Stimulated activated CD8-positive, alpha-beta memory T cell treated with anti-CD3 and anti-CD28 coated beads, Interleukin-4, amount 100 ng/mL, for 4 hours (primary cell): Measurements from ENCODE around the gene NEURL1B.

Experiments
- DNase-seq, 2 donors: peaks; one replicate each; pipeline ENCODE4 v3.0.0-alpha.2; 2020; ENCODE audit warnings: low read depth in 2 of 2, low spot score in 1 of 2

NEURL1B gene

DNA sequence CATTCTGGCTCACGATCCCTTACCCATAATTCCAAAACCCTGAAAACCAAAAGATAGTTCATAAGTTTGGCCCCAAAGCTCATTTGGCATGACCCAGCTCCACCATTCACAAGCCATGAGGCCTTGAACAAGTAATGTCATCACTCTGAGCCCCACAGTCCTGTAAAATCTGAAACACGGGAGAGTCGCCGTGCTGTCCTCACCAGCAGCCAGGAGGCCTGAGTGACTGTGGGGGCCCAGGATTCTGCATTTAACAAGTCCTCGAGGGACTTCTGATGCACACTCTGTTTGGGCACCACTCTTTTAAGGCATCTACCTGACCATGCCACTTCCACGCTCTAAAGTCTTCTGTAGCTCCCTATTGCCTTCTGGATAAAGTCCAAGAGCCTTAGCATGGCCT lies 89.2 kb downstream of the NEURL1B start:
- DNase-seq: no peak

DNA sequence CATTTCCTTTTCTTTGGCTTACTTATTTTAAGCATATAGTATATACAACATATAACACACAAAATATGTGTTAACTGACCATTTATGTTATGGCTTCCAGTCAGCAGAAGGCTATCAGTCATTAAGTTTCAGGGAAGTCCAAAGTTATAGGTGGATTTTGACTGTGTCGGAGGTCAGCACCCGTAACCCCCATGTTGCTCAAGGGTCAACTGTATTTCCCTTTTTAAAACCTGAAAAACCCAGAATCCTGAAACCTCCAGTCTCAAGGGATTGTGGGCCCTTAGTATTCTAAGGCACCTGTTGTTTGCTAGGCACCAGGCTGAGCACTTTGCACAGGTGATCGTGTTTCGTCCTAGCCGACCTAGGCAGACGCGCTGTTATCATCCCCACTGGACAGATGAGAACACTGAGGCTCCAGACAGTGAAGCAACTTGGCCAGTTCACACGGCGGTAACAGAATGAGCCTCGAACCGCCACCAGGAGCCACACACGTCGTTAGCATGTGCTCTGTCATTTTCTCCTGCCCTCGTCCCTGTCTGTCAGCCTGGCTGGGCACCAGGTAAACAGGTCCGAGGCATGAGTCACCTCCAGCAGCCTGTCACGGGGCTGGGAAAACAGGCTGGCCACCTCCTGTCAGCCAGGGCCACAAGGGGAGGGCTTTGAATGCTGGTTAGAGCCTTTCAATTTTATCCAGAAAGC lies 90.1 kb downstream of the NEURL1B start:
- DNase-seq: no peak

DNA sequence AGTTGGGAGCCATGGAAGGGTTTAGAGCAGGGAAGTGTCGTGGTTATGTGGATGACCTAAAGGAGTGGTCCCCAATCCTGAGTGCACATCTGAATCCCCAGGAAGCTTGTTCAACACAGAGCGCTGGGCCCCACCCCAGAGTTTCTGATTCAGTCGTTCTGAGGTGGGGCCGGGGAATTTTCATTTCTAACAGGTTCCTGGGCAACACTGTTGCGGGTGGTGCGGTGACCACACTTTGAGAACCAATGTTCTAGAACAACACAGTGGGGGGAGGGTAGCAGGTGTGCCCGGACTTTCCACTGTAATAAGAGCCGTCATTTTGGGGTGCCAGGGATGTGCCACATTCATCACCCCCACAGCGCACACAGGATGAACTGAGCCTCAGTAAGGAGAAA lies 90.6 kb downstream of the NEURL1B start:
- DNase-seq: no peak

DNA sequence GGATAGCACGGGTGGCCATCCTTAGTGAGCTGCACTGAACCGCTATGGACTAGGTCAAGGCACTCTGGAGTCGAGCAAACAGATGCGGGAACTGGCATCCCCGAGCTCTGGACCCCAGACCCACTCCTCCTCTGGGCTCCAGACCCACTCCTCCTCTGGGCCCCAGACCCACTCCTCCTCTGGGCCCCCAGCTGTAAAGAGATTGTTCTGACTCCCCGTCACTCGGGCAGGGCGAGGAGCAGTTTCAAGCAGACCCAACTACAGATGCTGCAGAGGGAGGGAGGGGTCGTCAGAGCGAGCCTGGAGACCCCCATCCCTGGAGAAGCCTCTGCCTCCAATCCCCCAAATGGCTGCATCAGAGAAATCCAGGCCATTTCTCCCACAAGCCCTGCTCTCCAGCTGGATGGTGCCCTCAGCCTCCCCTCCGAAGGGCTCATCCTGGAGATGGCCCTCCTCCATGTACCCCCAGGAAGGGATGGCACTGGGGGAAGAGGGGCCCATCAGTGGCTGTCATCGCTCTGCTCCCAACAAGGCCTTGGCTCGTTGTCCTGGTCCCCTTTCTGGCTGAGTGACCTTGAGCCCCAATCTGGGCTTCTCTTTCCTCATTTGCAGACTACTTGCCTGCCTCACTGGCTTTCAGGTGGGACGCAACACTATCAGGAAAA lies 91.3 kb downstream of the NEURL1B start:
- no peak for DNase-seq

DNA sequence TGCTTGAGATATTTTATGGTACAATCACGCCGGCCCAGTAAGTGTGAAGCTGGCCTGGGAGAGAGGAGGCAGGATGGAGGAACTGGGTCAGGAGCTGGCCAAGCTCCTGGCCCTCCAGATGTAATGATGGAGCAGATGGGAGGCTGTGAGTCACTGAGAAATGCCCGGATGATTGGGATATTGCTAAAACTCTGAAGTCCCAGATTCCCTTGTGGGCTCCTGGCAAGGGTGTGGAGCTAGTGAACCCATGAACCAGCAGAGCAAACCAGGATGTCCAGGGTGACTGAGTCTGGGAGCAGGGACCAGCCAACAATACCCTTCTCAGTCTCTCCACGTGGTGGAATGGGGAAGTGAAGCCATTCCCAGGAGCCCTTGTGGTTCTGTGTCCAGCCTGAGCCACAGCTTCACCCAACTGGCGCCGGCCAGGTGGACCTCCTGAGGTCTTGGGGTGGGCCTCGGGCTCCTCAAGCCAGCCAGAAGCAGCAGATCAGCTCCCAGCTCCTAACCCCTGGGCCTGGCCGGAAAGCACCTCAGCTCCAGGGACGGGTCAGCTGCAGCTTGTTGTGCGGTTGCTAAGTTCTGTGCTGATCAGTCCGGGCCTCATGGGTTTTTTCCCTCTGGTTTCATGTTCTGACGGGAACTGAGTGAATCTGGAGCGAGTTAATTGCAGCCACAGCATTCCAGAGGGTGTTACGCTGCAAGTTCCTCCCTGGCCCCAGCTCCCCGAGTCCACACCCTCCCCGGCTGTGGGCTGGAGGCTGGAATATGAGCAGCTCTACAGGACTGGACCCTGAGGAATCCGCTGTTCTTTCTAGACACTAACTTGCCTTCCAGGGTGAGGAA lies 92.3 kb downstream of the NEURL1B start:
- no peak for DNase-seq

DNA sequence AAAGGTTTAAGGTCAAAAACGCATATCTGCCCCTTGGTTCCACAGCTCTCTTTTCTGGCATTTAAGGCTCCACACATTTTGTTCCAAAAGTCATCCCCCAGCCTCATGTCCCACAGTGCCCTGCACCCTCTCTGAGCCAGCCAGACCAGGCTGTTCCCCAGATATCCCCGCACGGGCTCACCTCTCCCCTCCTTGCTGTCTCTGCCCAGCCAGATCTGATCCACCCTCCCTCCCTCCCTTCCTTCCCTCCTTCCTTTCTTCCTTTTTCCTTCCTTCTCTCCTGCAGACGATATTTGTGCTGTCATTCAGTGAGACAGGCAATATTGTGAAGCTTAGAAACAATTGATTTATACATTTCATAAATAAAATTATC lies 92.9 kb downstream of the NEURL1B start:
- no peak for DNase-seq

DNA sequence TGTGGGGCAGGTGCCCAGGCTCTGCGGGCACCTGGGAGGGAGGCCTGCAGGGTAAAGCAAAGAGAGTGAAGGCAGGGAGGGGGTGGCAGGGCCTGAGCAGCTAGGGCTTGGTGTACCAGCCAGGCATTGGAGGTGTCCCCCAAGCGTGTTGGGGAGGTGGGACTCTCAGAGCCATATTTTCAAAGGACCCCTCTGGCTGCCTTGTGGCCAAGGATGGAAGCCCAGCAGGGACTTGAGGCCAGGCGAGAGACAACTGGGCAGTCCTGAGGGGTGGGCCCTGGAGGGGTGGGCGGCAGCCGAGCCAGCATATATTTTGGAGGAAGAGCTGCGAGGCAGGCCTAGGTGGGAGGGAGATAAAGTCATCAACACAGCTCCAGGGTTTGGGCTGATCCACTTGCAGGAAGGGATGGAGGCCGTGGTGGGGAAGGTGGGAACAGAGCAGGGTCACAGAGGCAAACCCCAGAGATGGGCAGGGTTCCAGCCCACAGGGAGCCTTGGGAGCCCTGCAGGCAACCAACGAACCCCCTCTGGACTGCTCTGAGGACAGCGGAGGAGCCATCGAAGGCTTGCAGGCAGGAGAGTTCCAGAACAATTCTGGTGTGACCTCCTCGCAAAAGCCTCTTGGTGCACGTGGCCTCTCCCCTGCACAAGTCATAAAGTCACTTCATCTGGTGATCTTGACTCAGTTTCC lies 94.2 kb downstream of the NEURL1B start:
- no peak for DNase-seq

DNA sequence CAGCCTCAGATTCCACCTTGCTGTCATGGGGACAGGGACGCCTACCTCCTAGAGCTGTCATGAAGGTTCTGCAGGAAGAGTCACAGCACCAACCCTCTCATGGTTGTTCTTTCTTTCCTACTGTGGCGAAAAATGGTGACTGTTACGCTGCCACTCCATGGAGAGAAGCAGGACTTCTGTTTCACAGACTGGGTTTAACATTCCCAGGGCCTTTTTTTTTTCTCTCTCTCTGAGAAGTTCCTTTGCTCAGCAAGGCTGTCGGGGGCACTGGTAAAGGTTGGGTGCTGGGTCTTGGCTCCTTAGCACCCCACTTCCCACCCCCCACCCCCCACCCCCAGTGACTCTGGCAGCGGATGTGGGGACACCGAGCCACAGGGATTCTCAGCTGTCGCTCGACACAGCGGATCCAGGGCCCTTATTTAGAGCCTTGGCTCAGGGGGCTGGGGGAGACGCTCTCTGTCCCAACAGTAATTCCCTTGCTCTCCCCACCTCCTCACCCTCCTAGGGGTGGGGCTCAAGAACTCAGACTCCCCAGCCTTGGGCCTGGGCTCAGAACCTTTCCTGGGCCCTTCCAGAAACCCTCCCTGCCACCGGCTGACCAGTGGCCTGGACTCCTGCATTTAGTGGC lies 95.6 kb downstream of the NEURL1B start:
- no peak for DNase-seq

DNA sequence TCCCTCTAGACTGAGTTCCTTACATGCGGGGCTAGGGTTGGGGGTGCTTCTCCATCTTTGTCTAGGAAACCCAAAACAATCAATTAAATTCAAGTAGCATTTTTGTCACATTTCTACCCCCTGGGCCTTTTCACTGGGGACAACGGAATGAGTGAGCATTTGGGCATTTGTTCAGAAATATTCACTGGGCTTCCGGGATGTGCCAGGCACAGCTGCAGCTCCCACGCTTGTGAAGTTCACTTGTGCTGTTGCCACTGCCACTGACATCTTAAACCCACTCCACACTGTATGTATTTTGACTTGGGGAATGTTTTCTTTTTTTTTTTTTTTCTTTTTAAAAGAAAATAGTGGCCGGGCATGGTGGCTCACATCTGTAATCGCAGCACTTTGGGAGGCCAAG lies 98.3 kb downstream of the NEURL1B start:
- no peak for DNase-seq

DNA sequence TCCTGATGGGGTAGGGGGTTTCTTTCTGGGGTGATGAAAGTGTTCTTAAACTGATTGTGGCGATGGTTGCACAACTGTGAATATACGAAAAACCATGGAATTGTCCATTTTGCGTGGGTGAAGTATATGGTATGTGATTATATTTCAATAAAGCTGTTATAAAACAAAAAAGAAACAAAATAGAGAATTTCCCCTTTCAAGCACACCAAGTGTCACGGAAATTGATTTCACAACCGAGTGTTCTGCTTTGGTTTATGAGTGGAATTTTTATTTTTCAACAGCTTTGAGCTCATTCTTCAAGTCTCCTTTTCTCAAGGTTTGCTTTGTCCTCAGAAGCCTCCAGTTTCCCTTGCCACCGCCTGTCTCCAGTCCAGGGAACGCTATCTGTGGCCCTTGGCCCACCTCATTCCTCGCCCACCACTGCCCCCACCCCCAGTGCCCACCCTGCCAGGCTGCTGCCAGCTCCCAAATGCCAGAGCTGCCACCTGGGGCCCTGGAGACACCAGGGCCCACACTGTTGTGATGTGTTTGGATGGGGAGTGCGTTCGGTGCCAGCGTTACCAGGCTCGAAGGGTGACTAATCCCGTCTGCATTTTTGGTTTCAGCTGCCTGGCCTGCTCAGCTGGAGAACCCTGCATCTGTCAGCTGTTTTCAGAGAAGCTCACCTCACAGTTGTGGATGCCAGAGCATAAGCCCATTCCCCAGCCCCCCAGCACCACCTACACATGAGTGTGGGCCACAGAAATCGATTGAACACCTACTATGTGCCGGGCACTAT lies 99.6 kb downstream of the NEURL1B start:
- no peak for DNase-seq
